OCI-LY1 (cell line): ENCODE results near the gene ADCY7.

Source experiments
- H2AFZ ChIP-seq: fragments of 200-600 bp; sonication (generic), shearing (Covaris generic); 2 replicates; pipeline ENCODE4 v1.6.0; 2014; ENCODE audit warnings: antibody characterized with exemption, mild to moderate bottlenecking, low read length
- H3F3A ChIP-seq: fragments of 200-600 bp; sonication (generic), shearing (Covaris generic); 2 replicates; pipeline ENCODE4 v1.6.0; 2014; ENCODE audit warnings: mild to moderate bottlenecking, antibody characterized with exemption, low read length, moderate library complexity; ENCODE audit not compliant: insufficient read depth
- H3K27ac ChIP-seq: fragments of 200-600 bp; sonication (generic); 2 replicates; pipeline ENCODE4 v1.5.1; 2014; ENCODE audit warnings: low read length, mixed run types, mild to moderate bottlenecking, low read depth; ENCODE audit not compliant: poor library complexity, severe bottlenecking
- H3K27me3 ChIP-seq: fragments of 200-600 bp; sonication (generic); 2 replicates; pipeline ENCODE4 v1.6.0; 2014; ENCODE audit warnings: antibody characterized with exemption, mild to moderate bottlenecking, low read length, moderate library complexity; ENCODE audit not compliant: insufficient read depth
- H3K36me3 ChIP-seq: fragments of 200-600 bp; sonication (generic); 2 replicates; pipeline ENCODE4 v1.6.1; 2014; ENCODE audit warnings: mild to moderate bottlenecking, antibody characterized with exemption, low read length, moderate library complexity, mixed read lengths; ENCODE audit not compliant: insufficient read depth
- H3K4me1 ChIP-seq: fragments of 200-600 bp; sonication (generic); 2 replicates; pipeline ENCODE4 v1.5.1; 2014; ENCODE audit warnings: mild to moderate bottlenecking, low read length, moderate library complexity; ENCODE audit not compliant: insufficient read depth, severe bottlenecking
- H3K4me2 ChIP-seq: fragments of 200-600 bp; sonication (generic), shearing (Covaris generic); 2 replicates; pipeline ENCODE4 v1.6.1; 2014; ENCODE audit warnings: low read length
- H3K4me3 ChIP-seq: fragments of 200-600 bp; sonication (generic); 2 replicates; pipeline ENCODE4 v1.5.1; 2014; ENCODE audit warnings: low read length, low read depth, mild to moderate bottlenecking, mixed read lengths; ENCODE audit not compliant: poor library complexity, severe bottlenecking
- H3K79me2 ChIP-seq: fragments of 200-600 bp; shearing (Covaris generic); 2 replicates; pipeline ENCODE4 v1.6.1; 2016; ENCODE audit warnings: mixed run types, low read length, mixed read lengths; ENCODE audit not compliant: insufficient read depth
- H3K9ac ChIP-seq: fragments of 200-600 bp; sonication (generic), shearing (Covaris generic); 2 replicates; pipeline ENCODE4 v1.6.1; 2014; ENCODE audit warnings: mild to moderate bottlenecking, low read length, mixed read lengths
- H3K9me2 ChIP-seq: fragments of 200-600 bp; sonication (generic), shearing (Covaris generic); 2 replicates; pipeline ENCODE4 v1.6.1; 2014; ENCODE audit warnings: low read depth, mild to moderate bottlenecking, low read length, mixed read lengths
- H3K9me3 ChIP-seq: fragments of 200-600 bp; shearing (Covaris generic); 2 replicates; pipeline ENCODE4 v1.6.1; 2014; ENCODE audit warnings: low read length, mixed read lengths
- H4K20me1 ChIP-seq: fragments of 200-600 bp; sonication (generic), shearing (Covaris generic); 2 replicates; pipeline ENCODE4 v1.6.0; 2016; ENCODE audit warnings: mild to moderate bottlenecking, low read length; ENCODE audit not compliant: insufficient read depth
- CTCF ChIP-seq: fragments of 200-600 bp; sonication (generic), shearing (Covaris generic); IDR thresholded peaks from 2 replicates; pipeline ENCODE4 v1.5.1; 2017; ENCODE audit warnings: mild to moderate bottlenecking, antibody characterized with exemption, low read length, moderate library complexity, mixed read lengths
- EZH2 ChIP-seq: fragments of 200-600 bp; sonication (generic), shearing (Covaris generic); IDR thresholded peaks from 2 replicates; pipeline ENCODE4 v1.8.0; 2017; ENCODE audit warnings: borderline replicate concordance, mixed run types, mild to moderate bottlenecking, antibody characterized with exemption, low read length, moderate library complexity, mixed read lengths

The ADCY7 gene

GRCh38 chr16:50227120-50227519, 39.2 kb upstream of the ADCY7 start:
- H3K36me3 ChIP-seq, result peaks cover 47% of the 10 kb centered on the region; the same call in 1 of the 2 replicates
- H3K9ac ChIP-seq, result no peak overlapping the region
- H3K4me3 ChIP-seq, result no peak overlapping the region
- H3K27ac ChIP-seq, result no peak overlapping the region
- H3K9me2 ChIP-seq, result no peaks in the 10 kb centered on the region
- no peaks in the 10 kb centered on the region for H3K79me2 ChIP-seq
- no peaks in the 10 kb centered on the region for H3K9me3 ChIP-seq
- no peaks in the 10 kb centered on the region for H4K20me1 ChIP-seq
- H2AFZ ChIP-seq, result no peak overlapping the region
- TF ChIP-seq EZH2 (no peak), CTCF (no peak)
- no peak overlapping the region for H3K4me2 ChIP-seq
- no peaks in the 10 kb centered on the region for H3K27me3 ChIP-seq
- no peaks in the 10 kb centered on the region for H3F3A ChIP-seq
- no peaks in the 10 kb centered on the region for H3K4me1 ChIP-seq

GRCh38 chr16:50227665-50228064, 38.7 kb upstream of the ADCY7 start:
- no peaks in the 10 kb centered on the region for H3K4me1 ChIP-seq
- no peak overlapping the region for H3K27ac ChIP-seq
- TF ChIP-seq EZH2 (no peak), CTCF (no peak)
- H3K9me2 ChIP-seq, result no peaks in the 10 kb centered on the region
- H3K4me2 ChIP-seq, result no peak overlapping the region
- H3F3A ChIP-seq, result no peaks in the 10 kb centered on the region
- H3K9me3 ChIP-seq, result no peaks in the 10 kb centered on the region
- peaks cover 47% of the 10 kb centered on the region; the same call in 1 of the 2 replicates for H3K36me3 ChIP-seq
- H3K27me3 ChIP-seq, result no peaks in the 10 kb centered on the region
- no peak overlapping the region for H2AFZ ChIP-seq
- no peaks in the 10 kb centered on the region for H4K20me1 ChIP-seq
- H3K4me3 ChIP-seq, result no peak overlapping the region
- H3K79me2 ChIP-seq, result no peaks in the 10 kb centered on the region
- no peak overlapping the region for H3K9ac ChIP-seq

- Histone ChIP-seq H3K27me3 (no peaks in the 10 kb centered on the region), H2AFZ (no peak overlapping the region), H3K9me2 (no peaks in the 10 kb centered on the region), H3K4me3 (no peak overlapping the region), H3K36me3 (peaks cover 46% of the 10 kb centered on the region; the same call in 1 of the 2 replicates), H3K79me2 (no peaks in the 10 kb centered on the region), H3K9ac (no peak overlapping the region), H3K4me1 (no peaks in the 10 kb centered on the region), H3K27ac (no peak overlapping the region), H4K20me1 (no peaks in the 10 kb centered on the region), H3K9me3 (no peaks in the 10 kb centered on the region), H3K4me2 (no peak overlapping the region), H3F3A (no peaks in the 10 kb centered on the region)
- no peak for TF ChIP-seq CTCF
- TF ChIP-seq EZH2, result no peak
These were observed 37.9 kb upstream of the ADCY7 start for GRCh38 chr16:50228364-50228868.
